Epithelial cell of esophagus (primary cell): Measurements from ENCODE around the gene TRPM7.

Source experiments
- DNase-seq: peaks from one replicate; pipeline ENCODE4 v3.0.0; 2010; ENCODE audit warnings: low read depth
- H3K4me3 ChIP-seq: 2 replicates; pipeline ENCODE4 v1.5.1; 2011; ENCODE audit warnings: mild to moderate bottlenecking, low read length, control low read depth
- TF ChIP-seq, protein P1 (sequence below): IDR thresholded peaks from 2 replicates; pipeline ENCODE4 v1.5.1; 2011; ENCODE audit warnings: low read depth, mild to moderate bottlenecking, low read length, control low read depth, inconsistent platforms; ENCODE audit not compliant: insufficient read depth; ENCODE audit errors: missing control alignments

Gene TRPM7

DNA sequence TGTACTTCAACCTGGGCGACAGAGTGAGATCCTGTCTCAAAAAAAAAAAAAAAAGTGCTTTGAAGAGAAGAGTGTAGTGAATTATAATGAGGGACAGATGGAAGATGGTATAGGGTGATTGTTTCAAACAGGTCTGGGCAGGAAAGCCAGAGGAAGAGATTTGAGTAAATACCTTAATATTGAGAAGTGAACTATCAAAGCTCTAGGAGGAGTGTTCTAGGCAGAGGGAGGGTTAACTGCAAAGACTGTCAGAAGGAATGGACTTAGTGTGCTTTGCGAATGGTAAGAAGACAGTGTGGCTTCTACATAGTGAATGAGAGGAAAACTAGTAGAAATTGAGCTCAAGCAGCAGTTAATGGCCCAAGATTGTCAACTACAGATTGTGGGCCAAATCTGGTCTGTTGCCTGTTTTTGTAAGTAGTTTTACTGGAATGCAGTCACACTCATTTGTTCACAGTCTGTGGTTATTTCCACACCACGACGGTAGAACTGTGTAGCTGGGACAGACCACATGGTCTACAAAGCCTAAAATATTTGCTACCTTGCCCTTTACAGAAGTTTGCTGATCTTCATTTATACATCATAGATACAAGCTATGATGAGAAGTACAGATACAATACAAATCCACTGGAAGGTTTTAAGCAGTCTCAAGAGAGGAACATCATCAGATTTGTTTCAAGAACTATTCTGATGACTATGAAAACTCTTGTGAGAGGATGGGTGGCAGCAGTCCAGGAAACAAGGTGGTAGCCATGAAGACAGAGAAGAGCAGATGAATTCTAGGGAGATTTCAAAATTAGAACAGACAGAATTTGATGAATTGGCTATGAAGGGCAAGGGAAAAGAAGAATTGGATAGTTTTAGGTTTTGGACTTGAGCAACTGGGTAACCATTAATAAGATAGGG, 123.6 kb downstream of the TRPM7 start:
- DNase-seq, result peak; percentile 9
- TF ChIP-seq, protein P1, sequence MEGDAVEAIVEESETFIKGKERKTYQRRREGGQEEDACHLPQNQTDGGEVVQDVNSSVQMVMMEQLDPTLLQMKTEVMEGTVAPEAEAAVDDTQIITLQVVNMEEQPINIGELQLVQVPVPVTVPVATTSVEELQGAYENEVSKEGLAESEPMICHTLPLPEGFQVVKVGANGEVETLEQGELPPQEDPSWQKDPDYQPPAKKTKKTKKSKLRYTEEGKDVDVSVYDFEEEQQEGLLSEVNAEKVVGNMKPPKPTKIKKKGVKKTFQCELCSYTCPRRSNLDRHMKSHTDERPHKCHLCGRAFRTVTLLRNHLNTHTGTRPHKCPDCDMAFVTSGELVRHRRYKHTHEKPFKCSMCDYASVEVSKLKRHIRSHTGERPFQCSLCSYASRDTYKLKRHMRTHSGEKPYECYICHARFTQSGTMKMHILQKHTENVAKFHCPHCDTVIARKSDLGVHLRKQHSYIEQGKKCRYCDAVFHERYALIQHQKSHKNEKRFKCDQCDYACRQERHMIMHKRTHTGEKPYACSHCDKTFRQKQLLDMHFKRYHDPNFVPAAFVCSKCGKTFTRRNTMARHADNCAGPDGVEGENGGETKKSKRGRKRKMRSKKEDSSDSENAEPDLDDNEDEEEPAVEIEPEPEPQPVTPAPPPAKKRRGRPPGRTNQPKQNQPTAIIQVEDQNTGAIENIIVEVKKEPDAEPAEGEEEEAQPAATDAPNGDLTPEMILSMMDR, result no peak
- H3K4me3 ChIP-seq, result no peak overlapping the region

DNA sequence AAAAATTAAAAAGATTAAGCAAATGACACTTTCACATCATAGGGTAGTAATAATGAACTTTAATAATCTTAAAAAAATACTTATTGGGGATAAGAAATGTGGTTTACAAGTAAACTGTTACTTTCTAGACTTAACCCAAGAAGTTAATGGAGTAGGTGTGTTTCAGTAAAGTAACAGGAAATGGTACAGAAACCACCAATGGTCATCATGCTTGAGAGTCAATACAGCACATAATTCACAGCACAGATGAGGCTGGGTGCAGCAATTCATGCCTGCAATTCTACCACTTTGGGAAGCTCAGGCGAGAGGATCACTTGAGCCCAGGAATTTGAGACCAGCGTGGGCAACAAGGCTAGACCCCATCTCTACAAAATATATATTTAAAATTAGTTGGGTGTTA, 128.6 kb downstream of the TRPM7 start:
- TF ChIP-seq, protein P1, result no peak
- DNase-seq, result no peak
- no peak overlapping the region for H3K4me3 ChIP-seq

DNA sequence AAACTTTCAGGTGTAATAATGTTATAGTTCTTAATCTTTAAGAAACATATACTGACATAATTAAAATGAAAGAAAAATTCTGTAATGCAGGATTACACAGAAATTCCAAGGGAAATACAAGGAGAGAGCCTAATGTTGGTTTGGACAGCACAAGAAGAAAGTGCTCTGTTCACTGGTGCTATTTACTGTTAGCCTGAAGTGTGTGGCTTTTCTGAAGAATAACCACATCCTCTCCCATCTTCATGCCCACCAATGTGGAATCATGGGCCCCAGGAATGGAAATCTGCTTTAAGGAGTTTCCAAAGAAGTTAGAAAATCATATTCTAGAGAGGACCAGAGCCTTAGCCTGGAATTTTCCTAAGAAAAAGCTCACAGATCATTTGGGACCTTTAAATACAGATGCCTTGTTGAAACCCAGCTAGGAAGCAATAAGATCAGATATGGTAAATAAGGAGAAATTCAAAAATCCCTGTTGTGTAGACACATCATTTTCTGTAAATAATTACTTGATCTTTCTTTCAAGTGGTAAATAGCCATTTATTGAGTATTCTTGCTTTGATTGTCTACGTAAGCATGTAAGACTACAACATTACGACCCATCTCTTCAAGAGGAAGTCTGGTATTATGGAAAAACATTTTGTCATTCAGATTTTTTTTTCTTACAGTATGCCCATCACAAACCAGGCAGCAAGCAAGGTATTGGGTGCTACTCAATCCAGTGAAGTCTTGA, 129.8 kb downstream of the TRPM7 start:
- TF ChIP-seq, protein P1, result no peak
- no peak for DNase-seq
- no peak overlapping the region for H3K4me3 ChIP-seq

DNA sequence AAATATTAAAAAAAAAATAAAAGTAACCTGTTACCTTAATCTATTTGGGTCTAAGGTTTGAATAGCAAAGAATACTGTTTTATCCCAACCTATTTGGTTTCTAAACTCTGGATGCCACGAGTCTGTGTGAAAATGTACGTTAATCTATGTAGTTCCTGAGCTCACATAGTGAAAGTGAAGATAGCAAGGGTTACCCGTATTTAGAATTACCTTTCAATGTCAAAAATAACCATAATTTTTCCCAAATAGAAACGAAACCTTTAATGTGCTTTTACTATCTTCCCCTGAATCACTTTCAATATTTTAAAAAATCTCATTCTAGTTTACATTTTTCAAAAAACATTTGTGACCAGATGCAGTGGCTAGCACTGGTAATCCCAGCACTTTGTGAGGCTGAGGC, 134.4 kb downstream of the TRPM7 start:
- no peak overlapping the region for H3K4me3 ChIP-seq
- TF ChIP-seq, protein P1, result no peak
- no peak for DNase-seq

DNA sequence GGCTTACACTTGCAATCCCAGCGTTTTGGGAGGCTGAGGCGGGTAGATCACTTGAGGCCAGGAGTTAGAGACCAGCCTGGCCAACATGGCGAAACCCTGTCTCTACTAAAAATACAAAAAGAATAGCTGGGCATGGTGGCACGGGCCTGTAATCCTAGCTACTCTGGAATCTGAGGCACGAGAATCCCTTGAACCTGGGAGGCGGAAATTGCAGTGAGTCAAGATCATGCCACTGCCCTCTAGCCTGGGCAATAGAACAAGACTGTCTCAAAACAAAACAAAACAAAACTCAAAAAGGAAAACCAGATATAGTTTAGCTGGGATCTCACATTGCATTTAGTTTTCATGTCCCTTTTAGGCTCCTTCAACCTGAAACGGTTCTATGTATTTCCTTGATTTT, 137.3 kb downstream of the TRPM7 start:
- no peak for DNase-seq
- TF ChIP-seq, protein P1, result no peak
- H3K4me3 ChIP-seq, result no peak overlapping the region

DNA sequence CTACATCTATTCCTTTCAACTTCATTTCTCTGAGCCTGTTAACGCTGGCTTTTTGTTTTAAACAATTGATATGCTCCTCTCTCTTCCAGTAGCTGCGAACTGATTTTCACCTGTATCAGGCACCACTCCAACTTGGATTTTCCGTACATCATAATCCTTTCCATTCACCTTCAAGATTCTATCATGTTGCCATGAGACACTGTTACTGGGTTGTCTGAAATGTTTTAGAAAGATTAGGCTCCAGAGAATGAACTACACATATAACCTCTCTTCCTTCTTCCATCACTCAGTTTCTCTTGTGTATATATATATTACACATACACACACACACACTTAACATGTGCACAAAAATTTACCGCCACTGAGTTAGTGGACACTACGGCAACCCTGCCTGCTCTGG, 140.0 kb downstream of the TRPM7 start, which contains the start of gene USP50:
Gene USP50, minus strand, starts transcription at position 101 of the 400 bp plus-strand sequence. CDS start 141 bp downstream, outside the sequence.
- DNase-seq, result no peak
- H3K4me3 ChIP-seq, result no peak within 1 kb of the TSS
- TF ChIP-seq, protein P1, result no peak

DNA sequence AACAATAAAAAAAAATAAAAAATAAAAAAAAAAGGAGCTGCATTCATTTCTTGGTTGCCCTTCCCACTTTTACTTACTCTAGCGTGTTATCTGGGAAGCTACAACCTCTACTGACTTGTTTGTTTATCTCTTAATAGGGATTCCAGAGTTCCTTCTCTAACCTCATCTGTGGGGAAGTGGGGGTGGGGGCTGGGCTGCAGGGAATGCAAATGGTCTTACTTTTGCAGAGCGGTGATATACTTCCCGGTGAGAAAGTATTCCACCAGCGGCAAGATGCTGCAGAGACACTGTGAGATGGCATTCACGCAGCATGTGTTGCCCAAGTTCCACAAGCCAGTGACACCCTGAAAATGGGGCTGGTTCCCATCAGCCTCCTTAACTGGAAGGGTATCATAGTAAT, 142.2 kb downstream of the TRPM7 start:
- H3K4me3 ChIP-seq, result no peak overlapping the region
- DNase-seq, result no peak
- TF ChIP-seq, protein P1, result no peak
